GM23338 (cell line): Measurements from ENCODE around the gene UCN2. TPM values are rescaled to one million over a fixed set of nuclear protein-coding genes. Genes with fewer than 3 reads are reported as not detected.

Experiments
- ATAC-seq: fragments of 200-7000 bp; cut with Tn5 transposase; 3 replicates; pipeline ENCODE4 v1.9.1; 2020
- DNase-seq: peaks from one replicate; pipeline ENCODE4 v3.0.0-alpha.2; 2015; ENCODE audit warnings: low spot score
- H2AFZ ChIP-seq: fragments of 200-600 bp; sonication (generic); 2 replicates; pipeline ENCODE4 v1.8.0; 2016; ENCODE audit warnings: antibody characterized with exemption, mild to moderate bottlenecking, moderate library complexity
- H3F3A ChIP-seq: fragments of 200-600 bp; sonication (generic); replicated peaks from 2 replicates; pipeline ENCODE4 v1.8.0; 2017; ENCODE audit warnings: antibody characterized with exemption, mixed run types, low read depth
- H3K27ac ChIP-seq: fragments of 200-600 bp; sonication (generic); 2 replicates; pipeline ENCODE4 v1.6.1; 2016; ENCODE audit warnings: low read depth
- H3K27me3 ChIP-seq: fragments of 200-600 bp; sonication (generic); 2 replicates; pipeline ENCODE4 v1.8.0; 2016; ENCODE audit warnings: mild to moderate bottlenecking, mixed run types, moderate library complexity; ENCODE audit not compliant: insufficient read depth
- H3K36me3 ChIP-seq: fragments of 200-600 bp; sonication (generic); 2 replicates; pipeline ENCODE4 v1.8.0; 2016; ENCODE audit warnings: mild to moderate bottlenecking; ENCODE audit not compliant: insufficient read depth
- H3K4me1 ChIP-seq: fragments of 200-600 bp; sonication (generic); 2 replicates; pipeline ENCODE4 v1.8.0; 2016; ENCODE audit warnings: mild to moderate bottlenecking, moderate library complexity; ENCODE audit not compliant: insufficient read depth
- H3K4me2 ChIP-seq: fragments of 200-600 bp; sonication (generic); 2 replicates; pipeline ENCODE4 v1.7.1; 2017; ENCODE audit warnings: mixed run types
- H3K4me3 ChIP-seq: fragments of 200-600 bp; sonication (generic); 2 replicates; pipeline ENCODE4 v1.6.1; 2016; ENCODE audit warnings: mixed run types
- H3K79me2 ChIP-seq: fragments of 200-600 bp; sonication (generic); replicated peaks from 2 replicates; pipeline ENCODE4 v1.8.0; 2017; ENCODE audit warnings: mild to moderate bottlenecking; ENCODE audit not compliant: insufficient read depth
- H3K9me2 ChIP-seq: fragments of 200-600 bp; sonication (generic); 2 replicates; pipeline ENCODE4 v1.8.0; 2017; ENCODE audit not compliant: insufficient read depth
- H4K20me1 ChIP-seq: fragments of 200-600 bp; sonication (generic); replicated peaks from 2 replicates; pipeline ENCODE4 v1.8.0; 2017; ENCODE audit warnings: mild to moderate bottlenecking; ENCODE audit not compliant: insufficient read depth
- H3K27ac Mint-ChIP-seq: 2 replicates; pipeline ENCODE4 v1.8.0; 2020; ENCODE audit warnings: inconsistent platforms, mild to moderate bottlenecking, moderate library complexity, mixed read lengths
- H3K27me3 Mint-ChIP-seq: 3 replicates; pipeline ENCODE4 v1.8.0; 2022; ENCODE audit warnings: low read depth, mild to moderate bottlenecking, moderate library complexity, mixed read lengths, inconsistent platforms; ENCODE audit not compliant: insufficient read depth, poor library complexity
- H3K36me3 Mint-ChIP-seq: 3 replicates; pipeline ENCODE4 v1.8.0; 2021; ENCODE audit warnings: low read depth, mild to moderate bottlenecking, inconsistent platforms, moderate library complexity, mixed read lengths
- H3K4me1 Mint-ChIP-seq: 3 replicates; pipeline ENCODE4 v1.8.0; 2020; ENCODE audit warnings: mild to moderate bottlenecking, inconsistent platforms, mixed read lengths
- H3K4me3 Mint-ChIP-seq: 3 replicates; pipeline ENCODE4 v1.8.0; 2021; ENCODE audit warnings: moderate library complexity, mild to moderate bottlenecking, inconsistent platforms, mixed read lengths
- H3K9me3 Mint-ChIP-seq: 3 replicates; pipeline ENCODE4 v1.8.0; 2020; ENCODE audit warnings: moderate library complexity, mild to moderate bottlenecking, inconsistent platforms, mixed read lengths
- CREB1 ChIP-seq: fragments of 250-450 bp; sonication (Bioruptor Pico); IDR thresholded peaks from 2 replicates; pipeline ENCODE4 v1.5.0; 2020; ENCODE audit warnings: low read depth, mild to moderate bottlenecking, moderate library complexity
- CTCF ChIP-seq, 2 experiments: fragments of 200-600 bp in 1 of 2; sonication (generic) in 1 of 2; conservative IDR thresholded peaks; 2 replicates each; pipeline versions ENCODE4 v1.5.1 to v1.6.1; 2016 to 2017; ENCODE audit warnings: antibody characterized with exemption in 2 of 2, low read depth in 2 of 2, mild to moderate bottlenecking in 2 of 2, moderate library complexity in 1 of 2
- ETS1 ChIP-seq: IDR thresholded peaks from 2 replicates; pipeline ENCODE4 v1.6.1; 2016; ENCODE audit warnings: antibody characterized with exemption
- EZH2phosphoT487 ChIP-seq: fragments of 200-600 bp; sonication (generic); IDR thresholded peaks from one replicate; pipeline ENCODE4 v1.8.1; 2018; ENCODE audit warnings: antibody characterized with exemption; ENCODE audit not compliant: unreplicated experiment
- POLR2AphosphoS5 ChIP-seq: IDR thresholded peaks from 2 replicates; pipeline ENCODE4 v1.6.1; 2016; ENCODE audit warnings: antibody characterized with exemption, low read depth
- REST ChIP-seq: IDR thresholded peaks from one replicate; pipeline ENCODE4 v1.6.1; 2018; ENCODE audit warnings: antibody characterized with exemption; ENCODE audit not compliant: unreplicated experiment
- STAT1 ChIP-seq: IDR thresholded peaks from one replicate; pipeline ENCODE4 v1.6.1; 2016; ENCODE audit warnings: antibody characterized with exemption; ENCODE audit not compliant: unreplicated experiment
- ZNF114 ChIP-seq: fragments of 250-450 bp; sonication (Bioruptor Pico); IDR thresholded peaks from 2 replicates; pipeline ENCODE4 v1.5.0; 2020; ENCODE audit warnings: mild to moderate bottlenecking, moderate library complexity
- ZNF331 ChIP-seq: fragments of 250-450 bp; sonication (Bioruptor Pico); IDR thresholded peaks from 2 replicates; pipeline ENCODE4 v1.5.0; 2020; ENCODE audit warnings: low read depth, mild to moderate bottlenecking, moderate library complexity
- ZNF462 ChIP-seq: fragments of 250-450 bp; sonication (Bioruptor Pico); IDR thresholded peaks from 2 replicates; pipeline ENCODE4 v1.5.0; 2020; ENCODE audit warnings: mild to moderate bottlenecking, moderate library complexity
- polyA plus RNA-seq: library from polyadenylated mRNA; unstranded; fragments of >200 nt; fragmentation: Nextera tagmentation; extraction: Ambion mirVana; gene quantifications from 2 replicates; pipeline ENCODE4 v1.2.1, GENCODE V29; 2016
- total RNA-seq: library from RNA; depleted of rRNA; stranded (reverse); fragments of >200 nt; shearing (Covaris generic); gene quantifications from 2 replicates; pipeline ENCODE4 v1.2.3, GENCODE V29; 2014

Gene UCN2
- total and polyA plus RNA-seq, 2 experiments from 2014 or later: 0.17 TPM; not detected in 1

- TF ChIP-seq ZNF462 (CRISPR knock-in tag) (no peak), CTCF (conservative IDR thresholded peaks at IDR 0.05; ENCODE audit: low read depth in 2 of 2) (no peak)
Measured at GRCh38 chr3:48585411-48585810, 21.8 kb upstream of the UCN2 start (continued).

DNA sequence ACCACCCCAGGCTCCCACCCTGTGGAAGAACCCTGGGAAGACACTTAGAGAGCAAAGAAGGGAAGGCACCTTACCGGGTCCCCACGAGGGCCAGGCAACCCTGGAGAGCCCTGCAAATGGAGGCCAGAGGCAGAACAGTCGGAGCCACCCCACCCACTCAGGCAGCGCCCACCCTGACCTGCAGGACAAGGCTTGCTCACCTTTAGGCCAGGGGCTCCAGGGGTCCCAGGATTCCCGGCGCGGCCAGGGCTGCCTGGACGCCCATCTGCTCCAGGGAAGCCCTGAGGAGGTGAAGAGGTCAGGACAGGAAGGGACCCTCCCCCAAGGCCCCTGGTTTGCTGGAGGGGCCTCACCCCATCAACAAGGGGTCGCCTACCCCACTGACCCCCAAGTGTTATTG lies 21.3 kb upstream of the UCN2 start:
- Mint-ChIP-seq H3K27me3 (peaks cover 3% of the 10 kb centered on the region), H3K9me3 (no peaks in the 10 kb centered on the region; the same call in 2 of the 3 replicates), H3K4me1 (peaks cover 8% of the 10 kb centered on the region; the same call in 2 of the 3 replicates), H3K27ac (no peak overlapping the region), H3K36me3 (peaks cover 4% of the 10 kb centered on the region; the same call in 2 of the 3 replicates), H3K4me3 (no peak overlapping the region)
- Histone ChIP-seq H3K36me3 (no peaks in the 10 kb centered on the region), H3K4me3 (no peak overlapping the region), H3F3A (no peaks in the 10 kb centered on the region), H3K79me2 (no peaks in the 10 kb centered on the region), H2AFZ (no peak overlapping the region), H3K9me2 (no peaks in the 10 kb centered on the region), H3K27ac (no peak overlapping the region), H3K4me1 (no peaks in the 10 kb centered on the region), H4K20me1 (no peaks in the 10 kb centered on the region), H3K4me2 (no peak overlapping the region), H3K27me3 (no peaks in the 10 kb centered on the region)
- no peak for DNase-seq
- ATAC-seq: no peak
- TF ChIP-seq CREB1 (CRISPR knock-in tag): no peak
- TF ChIP-seq STAT1: no peak
- no peak for TF ChIP-seq EZH2phosphoT487
- TF ChIP-seq ETS1: no peak
- no peak for TF ChIP-seq REST
- TF ChIP-seq POLR2AphosphoS5: no peak
- no peak for TF ChIP-seq ZNF114 (CRISPR knock-in tag)
- no peak for TF ChIP-seq CTCF (conservative IDR thresholded peaks at IDR 0.05; ENCODE audit: low read depth in 2 of 2)
- TF ChIP-seq ZNF331 (CRISPR knock-in tag): no peak
